ENCODE results near the gene MAGIX.

GRCh38 chrX:49116076-49116475, 46.5 kb upstream of the MAGIX start:
- TF ChIP-seq, protein P1, sequence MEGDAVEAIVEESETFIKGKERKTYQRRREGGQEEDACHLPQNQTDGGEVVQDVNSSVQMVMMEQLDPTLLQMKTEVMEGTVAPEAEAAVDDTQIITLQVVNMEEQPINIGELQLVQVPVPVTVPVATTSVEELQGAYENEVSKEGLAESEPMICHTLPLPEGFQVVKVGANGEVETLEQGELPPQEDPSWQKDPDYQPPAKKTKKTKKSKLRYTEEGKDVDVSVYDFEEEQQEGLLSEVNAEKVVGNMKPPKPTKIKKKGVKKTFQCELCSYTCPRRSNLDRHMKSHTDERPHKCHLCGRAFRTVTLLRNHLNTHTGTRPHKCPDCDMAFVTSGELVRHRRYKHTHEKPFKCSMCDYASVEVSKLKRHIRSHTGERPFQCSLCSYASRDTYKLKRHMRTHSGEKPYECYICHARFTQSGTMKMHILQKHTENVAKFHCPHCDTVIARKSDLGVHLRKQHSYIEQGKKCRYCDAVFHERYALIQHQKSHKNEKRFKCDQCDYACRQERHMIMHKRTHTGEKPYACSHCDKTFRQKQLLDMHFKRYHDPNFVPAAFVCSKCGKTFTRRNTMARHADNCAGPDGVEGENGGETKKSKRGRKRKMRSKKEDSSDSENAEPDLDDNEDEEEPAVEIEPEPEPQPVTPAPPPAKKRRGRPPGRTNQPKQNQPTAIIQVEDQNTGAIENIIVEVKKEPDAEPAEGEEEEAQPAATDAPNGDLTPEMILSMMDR (IDR thresholded peaks at IDR 0.05): no peak
- TF ChIP-seq YY1 (IDR thresholded peaks at IDR 0.05; ENCODE audit: low read depth) (no peak), NFIC (IDR thresholded peaks at IDR 0.05; ENCODE audit: borderline replicate concordance) (no peak), FOXJ3 (CRISPR knock-in tag; IDR thresholded peaks at IDR 0.05) (no peak), TEAD4 (IDR thresholded peaks at IDR 0.05; ENCODE audit: borderline replicate concordance, insufficient read depth) (no peak)
- TF ChIP-seq, protein P2, sequence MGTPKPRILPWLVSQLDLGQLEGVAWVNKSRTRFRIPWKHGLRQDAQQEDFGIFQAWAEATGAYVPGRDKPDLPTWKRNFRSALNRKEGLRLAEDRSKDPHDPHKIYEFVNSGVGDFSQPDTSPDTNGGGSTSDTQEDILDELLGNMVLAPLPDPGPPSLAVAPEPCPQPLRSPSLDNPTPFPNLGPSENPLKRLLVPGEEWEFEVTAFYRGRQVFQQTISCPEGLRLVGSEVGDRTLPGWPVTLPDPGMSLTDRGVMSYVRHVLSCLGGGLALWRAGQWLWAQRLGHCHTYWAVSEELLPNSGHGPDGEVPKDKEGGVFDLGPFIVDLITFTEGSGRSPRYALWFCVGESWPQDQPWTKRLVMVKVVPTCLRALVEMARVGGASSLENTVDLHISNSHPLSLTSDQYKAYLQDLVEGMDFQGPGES (IDR thresholded peaks at IDR 0.05; ENCODE audit: low read depth, low read length): no peak

Measured in SK-N-SH (cell line).